IMR-90 (cell line): Measurements from ENCODE around the gene ZDHHC3. TPM values are rescaled to one million over a fixed set of nuclear protein-coding genes. Genes with fewer than 3 reads are reported as not detected.
A peak's percentile ranks its signal among the peaks of the same experiment; 100 is the strongest.

Source experiments
- ATAC-seq: fragments of 200-7000 bp; cut with Tn5 transposase; 2 replicates; pipeline ENCODE4 v1.9.1; 2020; ENCODE audit warnings: low read depth, mild to moderate bottlenecking, moderate library complexity
- BruUV-seq: library from RNA; stranded (reverse); fragments of 400-500 nt; replicated peaks from 2 replicates; lab custom pipeline; 2021; lab: Mats Ljungman, UMichigan
- CTCF ChIA-PET: fragments of 300-600 bp; formaldehyde crosslinking; extraction: SDS; loops from one replicate; lab custom pipeline; 2021; ENCODE audit warnings: antibody characterized with exemption; lab: Yijun Ruan, JAX
- POLR2A ChIA-PET: fragments of 300-600 bp; sonication (Branson Sonifier 250); formaldehyde crosslinking; loops from one replicate; lab custom pipeline; 2022; ENCODE audit warnings: antibody characterized with exemption; ENCODE audit not compliant: unreplicated experiment; lab: Charles Lee
- DNase-seq: peaks from one replicate; pipeline ENCODE4 v3.0.0; 2013
- H2AFZ ChIP-seq: replicated peaks from 2 replicates; pipeline ENCODE3; 2013; ENCODE audit warnings: low read length, mild to moderate bottlenecking; ENCODE audit not compliant: poor library complexity
- H2AK5ac ChIP-seq: 2 replicates; pipeline ENCODE4 v1.6.1; 2013; ENCODE audit warnings: low read depth, low read length, inconsistent platforms
- H2AK9ac ChIP-seq: replicated peaks from 2 replicates; pipeline ENCODE3; 2013; ENCODE audit warnings: mild to moderate bottlenecking, low read depth, low read length, moderate library complexity; ENCODE audit not compliant: poor library complexity
- H2BK120ac ChIP-seq: 2 replicates; pipeline ENCODE4 v1.6.1; 2013; ENCODE audit warnings: low read depth, low read length, inconsistent platforms
- H2BK15ac ChIP-seq: 3 replicates; pipeline ENCODE4 v1.6.1; 2013; ENCODE audit warnings: low read depth, low read length, inconsistent platforms
- H2BK20ac ChIP-seq: 2 replicates; pipeline ENCODE4 v1.6.1; 2013; ENCODE audit warnings: low read depth, mild to moderate bottlenecking, inconsistent platforms, low read length, moderate library complexity
- H2BK5ac ChIP-seq: 2 replicates; pipeline ENCODE4 v1.6.1; 2013; ENCODE audit warnings: mild to moderate bottlenecking, low read depth, low read length, inconsistent platforms; ENCODE audit not compliant: poor library complexity, severe bottlenecking
- H3K14ac ChIP-seq: replicated peaks from 2 replicates; pipeline ENCODE4 v1.6.1; 2013; ENCODE audit warnings: low read depth, low read length, inconsistent platforms
- H3K18ac ChIP-seq: 2 replicates; pipeline ENCODE4 v1.6.1; 2013; ENCODE audit warnings: low read depth, low read length, control low read depth
- H3K23ac ChIP-seq: 2 replicates; pipeline ENCODE4 v1.6.1; 2013; ENCODE audit warnings: low read depth, low read length, inconsistent platforms
- H3K27ac ChIP-seq: 2 replicates; pipeline ENCODE4 v1.5.1; 2013; ENCODE audit warnings: mild to moderate bottlenecking, control low read depth, low read length; ENCODE audit not compliant: insufficient read depth
- H3K27me3 ChIP-seq: 2 replicates; pipeline ENCODE4 v1.6.1; 2013; ENCODE audit warnings: low read length; ENCODE audit not compliant: control insufficient read depth, insufficient read depth
- H3K36me3 ChIP-seq: 2 replicates; pipeline ENCODE4 v1.6.1; 2013; ENCODE audit warnings: low read length, mixed read lengths; ENCODE audit not compliant: control insufficient read depth, insufficient read depth
- H3K4ac ChIP-seq: 2 replicates; pipeline ENCODE4 v1.6.1; 2013; ENCODE audit warnings: low read depth, low read length, inconsistent platforms
- H3K4me1 ChIP-seq: 2 replicates; pipeline ENCODE4 v1.6.1; 2013; ENCODE audit warnings: low read length, mixed read lengths; ENCODE audit not compliant: control insufficient read depth, insufficient read depth
- H3K4me2 ChIP-seq: 2 replicates; pipeline ENCODE4 v1.6.1; 2013; ENCODE audit warnings: low read depth, mild to moderate bottlenecking, control low read depth, low read length, moderate library complexity
- H3K4me3 ChIP-seq: 2 replicates; pipeline ENCODE4 v1.5.1; 2013; ENCODE audit warnings: low read depth, mild to moderate bottlenecking, control low read depth, low read length, moderate library complexity; ENCODE audit not compliant: insufficient read depth
- H3K56ac ChIP-seq: 2 replicates; pipeline ENCODE4 v1.6.1; 2013; ENCODE audit warnings: low read length, inconsistent platforms; ENCODE audit not compliant: insufficient read depth; ENCODE audit errors: extremely low read depth
- H3K79me1 ChIP-seq, 2 experiments: 2 replicates each; pipeline ENCODE4 v1.6.1; 2013; ENCODE audit warnings: low read length in 2 of 2, inconsistent platforms in 1 of 2, low read depth in 1 of 2
- H3K9ac ChIP-seq: 2 replicates; pipeline ENCODE4 v1.6.1; 2013; ENCODE audit warnings: low read depth, low read length, control low read depth
- H3K9me1 ChIP-seq: 2 replicates; pipeline ENCODE4 v1.6.1; 2013; ENCODE audit warnings: low read length, inconsistent platforms; ENCODE audit not compliant: insufficient read depth
- H3K9me3 ChIP-seq: 2 replicates; pipeline ENCODE4 v1.6.1; 2013; ENCODE audit warnings: low read length; ENCODE audit not compliant: control insufficient read depth, insufficient read depth
- H4K20me1 ChIP-seq: 2 replicates; pipeline ENCODE4 v1.6.1; 2013; ENCODE audit warnings: low read length, inconsistent platforms; ENCODE audit not compliant: insufficient read depth
- H4K5ac ChIP-seq: 2 replicates; pipeline ENCODE4 v1.6.1; 2013; ENCODE audit warnings: mild to moderate bottlenecking, low read depth, low read length, control low read depth
- H4K8ac ChIP-seq, 2 experiments: 2 replicates each; pipeline ENCODE4 v1.6.1; 2013; ENCODE audit warnings: low read depth in 2 of 2, low read length in 2 of 2, control low read depth in 1 of 2, inconsistent platforms in 1 of 2
- H4K91ac ChIP-seq: 2 replicates; pipeline ENCODE4 v1.6.1; 2013; ENCODE audit warnings: low read depth, low read length, inconsistent platforms; ENCODE audit not compliant: insufficient read depth
- BHLHE40 ChIP-seq: fragments of 150-350 bp; IDR thresholded peaks from 2 replicates; pipeline ENCODE4 v1.6.1; 2016; ENCODE audit warnings: mild to moderate bottlenecking, low read depth, low read length
- CEBPB ChIP-seq: IDR thresholded peaks from 2 replicates; pipeline ENCODE4 v1.6.1; 2012; ENCODE audit warnings: low read depth, low read length, improper control_type of control experiment
- CHD1 ChIP-seq: IDR thresholded peaks from 2 replicates; pipeline ENCODE4 v1.6.1; 2012; ENCODE audit warnings: low read depth, low read length, improper control_type of control experiment
- MAFK ChIP-seq: IDR thresholded peaks from 2 replicates; pipeline ENCODE4 v1.6.1; 2012; ENCODE audit warnings: low read depth, low read length, improper control_type of control experiment
- MAZ ChIP-seq: IDR thresholded peaks from 2 replicates; pipeline ENCODE4 v1.6.1; 2012; ENCODE audit warnings: low read depth, mild to moderate bottlenecking, low read length, improper control_type of control experiment, moderate library complexity, borderline replicate concordance
- MXI1 ChIP-seq: IDR thresholded peaks from 2 replicates; pipeline ENCODE4 v1.6.1; 2012; ENCODE audit warnings: low read depth, mild to moderate bottlenecking, low read length, moderate library complexity, borderline replicate concordance
- NFE2L2 ChIP-seq: fragments of 150-350 bp; IDR thresholded peaks from 2 replicates; pipeline ENCODE4 v1.6.1; 2016; ENCODE audit warnings: low read depth, mild to moderate bottlenecking, low read length
- POLR2A ChIP-seq: IDR thresholded peaks from 2 replicates; pipeline ENCODE4 v1.6.1; 2012; ENCODE audit warnings: mild to moderate bottlenecking, low read depth, low read length
- RAD21 ChIP-seq: IDR thresholded peaks from 2 replicates; pipeline ENCODE4 v1.6.1; 2012; ENCODE audit warnings: low read length, improper control_type of control experiment
- RCOR1 ChIP-seq: IDR thresholded peaks from 2 replicates; pipeline ENCODE4 v1.6.1; 2012; ENCODE audit warnings: mild to moderate bottlenecking, low read length, improper control_type of control experiment; ENCODE audit not compliant: insufficient replicate concordance
- RFX5 ChIP-seq: IDR thresholded peaks from 2 replicates; pipeline ENCODE4 v1.8.0; 2012; ENCODE audit warnings: low read depth, mild to moderate bottlenecking, low read length, moderate library complexity
- SMC3 ChIP-seq: fragments of 150-350 bp; IDR thresholded peaks from 2 replicates; pipeline ENCODE4 v1.6.1; 2016; ENCODE audit warnings: low read depth, mild to moderate bottlenecking, antibody characterized with exemption, low read length, moderate library complexity
- USF2 ChIP-seq: fragments of 150-350 bp; IDR thresholded peaks from 2 replicates; pipeline ENCODE4 v1.6.1; 2017; ENCODE audit warnings: mild to moderate bottlenecking, antibody characterized with exemption, low read length, low read depth
- WGBS, 2 experiments: methylation state at CpG; one replicate each; pipeline versions ENCODE4 v1.1.5 to v1.1.7; 2013; ENCODE audit warnings: missing lambda C conversion rate in 2 of 2; ENCODE audit not compliant: insufficient read length in 1 of 2; ENCODE audit errors: extremely low coverage in 2 of 2; 5-methylcytosine and 5-hydroxymethylcytosine counted together
- dilution Hi-C: fragments of 300-500 bp; cut with HindIII; formaldehyde crosslinking; loops from one replicate; pipeline ENCODE4 v1.14.3; 2018; ENCODE audit warnings: low sequenced_read_pairs; ENCODE audit not compliant: unreplicated experiment
- in situ Hi-C: fragments of 300-500 bp; cut with MboI; formaldehyde crosslinking; loops from 3 replicates; pipeline ENCODE4 v1.14.3; 2019; ENCODE audit warnings: low sequenced_read_pairs, inconsistent platforms, mixed read lengths
- intact Hi-C: fragments of 100-400 bp; cut with micrococcal nuclease; formaldehyde crosslinking; loops from 2 replicates; pipeline ENCODE4 v1.10.0; 2022
- polyA plus RNA-seq, 3 experiments: library from polyadenylated mRNA; depleted of rRNA; stranded (reverse); fragments of >200 nt; gene quantifications; 2 replicates each; pipeline ENCODE4 v1.2.3, GENCODE V29; 2012; ENCODE audit warnings: low replicate concordance in 1 of 3
- total RNA-seq: library from RNA; depleted of rRNA; stranded (reverse); fragments of >200 nt; gene quantifications from 2 replicates; pipeline ENCODE4 v1.2.3, GENCODE V29; 2012
- TF ChIP-seq, protein P1 (sequence below): fragments of 150-350 bp; IDR thresholded peaks from 2 replicates; pipeline ENCODE4 v1.6.1; 2016; ENCODE audit warnings: low read depth, mild to moderate bottlenecking, low read length, moderate library complexity, borderline replicate concordance
- TF ChIP-seq, protein P2 (sequence below): conservative IDR thresholded peaks from 2 replicates; pipeline ENCODE4 v1.5.1; 2012; ENCODE audit warnings: mild to moderate bottlenecking, low read depth, low read length, improper control_type of control experiment

The ZDHHC3 gene
- total and polyA plus RNA-seq, 2 of the 4 experiments (the other 2 are of a cell fraction): 57.7 to 59.6 TPM

GRCh38 chr3:44923632-44924456, 52.1 kb downstream of the ZDHHC3 start:
- Histone ChIP-seq H3K36me3 (peaks cover 30% of the 10 kb centered on the region), H3K18ac (no peak overlapping the region), H3K4me1 (peaks cover 2% of the 10 kb centered on the region; the same call in 1 of the 2 replicates), H4K5ac (no peak overlapping the region), H4K20me1 (no peaks in the 10 kb centered on the region), H3K23ac (no peak overlapping the region), H3K27me3 (no peaks in the 10 kb centered on the region), H3K4me3 (no peak overlapping the region), H4K8ac (no peak overlapping the region), H2BK5ac (no peak overlapping the region), H2BK15ac (no peak overlapping the region), H3K14ac (no peak overlapping the region), H3K56ac (no peak overlapping the region), H2AK9ac (no peak overlapping the region), H3K9me1 (no peaks in the 10 kb centered on the region; the same call in 1 of the 2 replicates), H2AFZ (no peak overlapping the region), H3K27ac (no peak overlapping the region), H3K4ac (no peak overlapping the region), H2BK120ac (no peak overlapping the region), H3K79me1 (no peaks in the 10 kb centered on the region), H3K9ac (no peak overlapping the region), H2AK5ac (no peak overlapping the region), H4K91ac (no peak overlapping the region), H3K9me3 (no peaks in the 10 kb centered on the region), H3K4me2 (no peak overlapping the region), H2BK20ac (no peak overlapping the region)
- BruUV-seq: no TSS peak
- dilution Hi-C loops (no loop called here), in situ Hi-C loops (no loop called here), intact Hi-C loops (no loop called here)
- peak; percentile 56 for DNase-seq
- ChIA-PET POLR2A (no interaction called here), CTCF (interaction anchor here (0.9 kb wide), 1 partner anchor 9 kb away, joined by 4 read pairs; no protein-coding TSS in a partner anchor)
- 83% methylated on average over 1 of the region's 3 CpGs; no CpG with 5 or more reads in 1 of the 2 experiments for WGBS, 2 experiments
- peak; percentile 89 for ATAC-seq
- no peak for TF ChIP-seq MXI1
- TF ChIP-seq RFX5: no peak
- TF ChIP-seq RCOR1: no peak
- no peak for TF ChIP-seq MAZ
- TF ChIP-seq USF2: no peak
- TF ChIP-seq CHD1: no peak
- TF ChIP-seq POLR2A: no peak
- TF ChIP-seq BHLHE40: no peak
- TF ChIP-seq, protein P1, sequence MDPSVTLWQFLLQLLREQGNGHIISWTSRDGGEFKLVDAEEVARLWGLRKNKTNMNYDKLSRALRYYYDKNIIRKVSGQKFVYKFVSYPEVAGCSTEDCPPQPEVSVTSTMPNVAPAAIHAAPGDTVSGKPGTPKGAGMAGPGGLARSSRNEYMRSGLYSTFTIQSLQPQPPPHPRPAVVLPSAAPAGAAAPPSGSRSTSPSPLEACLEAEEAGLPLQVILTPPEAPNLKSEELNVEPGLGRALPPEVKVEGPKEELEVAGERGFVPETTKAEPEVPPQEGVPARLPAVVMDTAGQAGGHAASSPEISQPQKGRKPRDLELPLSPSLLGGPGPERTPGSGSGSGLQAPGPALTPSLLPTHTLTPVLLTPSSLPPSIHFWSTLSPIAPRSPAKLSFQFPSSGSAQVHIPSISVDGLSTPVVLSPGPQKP: no peak
- TF ChIP-seq NFE2L2: no peak
- TF ChIP-seq RAD21: no peak
- TF ChIP-seq, protein P2, sequence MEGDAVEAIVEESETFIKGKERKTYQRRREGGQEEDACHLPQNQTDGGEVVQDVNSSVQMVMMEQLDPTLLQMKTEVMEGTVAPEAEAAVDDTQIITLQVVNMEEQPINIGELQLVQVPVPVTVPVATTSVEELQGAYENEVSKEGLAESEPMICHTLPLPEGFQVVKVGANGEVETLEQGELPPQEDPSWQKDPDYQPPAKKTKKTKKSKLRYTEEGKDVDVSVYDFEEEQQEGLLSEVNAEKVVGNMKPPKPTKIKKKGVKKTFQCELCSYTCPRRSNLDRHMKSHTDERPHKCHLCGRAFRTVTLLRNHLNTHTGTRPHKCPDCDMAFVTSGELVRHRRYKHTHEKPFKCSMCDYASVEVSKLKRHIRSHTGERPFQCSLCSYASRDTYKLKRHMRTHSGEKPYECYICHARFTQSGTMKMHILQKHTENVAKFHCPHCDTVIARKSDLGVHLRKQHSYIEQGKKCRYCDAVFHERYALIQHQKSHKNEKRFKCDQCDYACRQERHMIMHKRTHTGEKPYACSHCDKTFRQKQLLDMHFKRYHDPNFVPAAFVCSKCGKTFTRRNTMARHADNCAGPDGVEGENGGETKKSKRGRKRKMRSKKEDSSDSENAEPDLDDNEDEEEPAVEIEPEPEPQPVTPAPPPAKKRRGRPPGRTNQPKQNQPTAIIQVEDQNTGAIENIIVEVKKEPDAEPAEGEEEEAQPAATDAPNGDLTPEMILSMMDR: no peak
- no peak for TF ChIP-seq SMC3
- no peak for TF ChIP-seq CEBPB
- TF ChIP-seq MAFK: no peak
